Liver (tissue), 3 donors: ENCODE data around the gene IL1RAP.

Source experiments
- JUND ChIP-seq, 2 donors: IDR thresholded peaks; 2 replicates each; pipeline ENCODE4 v1.6.1; 2016; ENCODE audit warnings: antibody characterized with exemption in 2 of 2
- TAF1 ChIP-seq: conservative IDR thresholded peaks from 2 replicates; pipeline ENCODE4 v1.6.1; 2016; ENCODE audit warnings: antibody characterized with exemption, mild to moderate bottlenecking
- TF ChIP-seq, protein P1 (sequence below): fragments of 150-350 bp; IDR thresholded peaks from 2 replicates; pipeline ENCODE4 v1.5.1; 2017; ENCODE audit warnings: improper control_type of control experiment, low read depth, low read length; ENCODE audit not compliant: missing input control
- TF ChIP-seq, protein P2 (sequence below): IDR thresholded peaks from 2 replicates; pipeline ENCODE4 v1.6.1; 2016; ENCODE audit warnings: antibody characterized with exemption
- donor health status: healthy.
- donor health status: healthy.

DNA sequence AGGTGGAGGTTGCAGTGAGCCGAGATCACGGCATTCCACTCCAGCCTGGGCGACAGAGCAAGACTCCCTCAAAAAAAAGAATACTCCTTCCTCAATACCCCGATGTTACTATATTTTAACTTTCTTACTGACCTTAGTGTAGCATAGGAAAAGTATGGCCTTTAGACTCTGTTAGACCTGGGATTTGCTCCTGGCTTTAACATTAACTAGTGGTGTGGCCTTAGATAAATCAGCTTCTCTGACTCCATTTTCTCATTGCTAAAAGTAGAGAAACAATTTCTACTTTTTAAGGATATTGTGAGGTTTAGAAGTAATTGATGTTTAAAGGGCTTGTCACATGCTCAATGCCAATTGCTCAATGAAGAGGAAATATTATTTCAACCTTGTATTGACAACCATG lies 7.6 kb upstream of the IL1RAP start:
- TF ChIP-seq, protein P1, sequence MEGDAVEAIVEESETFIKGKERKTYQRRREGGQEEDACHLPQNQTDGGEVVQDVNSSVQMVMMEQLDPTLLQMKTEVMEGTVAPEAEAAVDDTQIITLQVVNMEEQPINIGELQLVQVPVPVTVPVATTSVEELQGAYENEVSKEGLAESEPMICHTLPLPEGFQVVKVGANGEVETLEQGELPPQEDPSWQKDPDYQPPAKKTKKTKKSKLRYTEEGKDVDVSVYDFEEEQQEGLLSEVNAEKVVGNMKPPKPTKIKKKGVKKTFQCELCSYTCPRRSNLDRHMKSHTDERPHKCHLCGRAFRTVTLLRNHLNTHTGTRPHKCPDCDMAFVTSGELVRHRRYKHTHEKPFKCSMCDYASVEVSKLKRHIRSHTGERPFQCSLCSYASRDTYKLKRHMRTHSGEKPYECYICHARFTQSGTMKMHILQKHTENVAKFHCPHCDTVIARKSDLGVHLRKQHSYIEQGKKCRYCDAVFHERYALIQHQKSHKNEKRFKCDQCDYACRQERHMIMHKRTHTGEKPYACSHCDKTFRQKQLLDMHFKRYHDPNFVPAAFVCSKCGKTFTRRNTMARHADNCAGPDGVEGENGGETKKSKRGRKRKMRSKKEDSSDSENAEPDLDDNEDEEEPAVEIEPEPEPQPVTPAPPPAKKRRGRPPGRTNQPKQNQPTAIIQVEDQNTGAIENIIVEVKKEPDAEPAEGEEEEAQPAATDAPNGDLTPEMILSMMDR: no peak
- TF ChIP-seq TAF1 (no peak), JUND (IDR thresholded peaks at IDR 0.05) (no peak)
- TF ChIP-seq, protein P2, sequence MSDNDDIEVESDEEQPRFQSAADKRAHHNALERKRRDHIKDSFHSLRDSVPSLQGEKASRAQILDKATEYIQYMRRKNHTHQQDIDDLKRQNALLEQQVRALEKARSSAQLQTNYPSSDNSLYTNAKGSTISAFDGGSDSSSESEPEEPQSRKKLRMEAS: no peak
